Left ventricle myocardium inferior (tissue), 1 donor: ENCODE results near the gene TRDMT1. TPM values are rescaled to one million over a fixed set of nuclear protein-coding genes. Genes with fewer than 3 reads are reported as not detected.

Source experiments
- DNase-seq: peaks from one replicate; pipeline ENCODE4 v3.0.0-alpha.2; 2020
- H3K27ac ChIP-seq: fragments of 200-600 bp; replicated peaks from 2 replicates; pipeline ENCODE4 v1.8.0; 2021
- H3K27me3 ChIP-seq: fragments of 200-600 bp; 2 replicates; pipeline ENCODE4 v1.8.0; 2021; ENCODE audit warnings: low read depth
- H3K36me3 ChIP-seq: fragments of 200-600 bp; 2 replicates; pipeline ENCODE4 v1.8.0; 2021
- H3K4me1 ChIP-seq: fragments of 200-600 bp; 2 replicates; pipeline ENCODE4 v1.8.0; 2021
- H3K4me3 ChIP-seq: fragments of 200-600 bp; 2 replicates; pipeline ENCODE4 v1.8.0; 2021; ENCODE audit warnings: mild to moderate bottlenecking, moderate library complexity
- H3K9me3 ChIP-seq: fragments of 200-600 bp; replicated peaks from 2 replicates; pipeline ENCODE4 v1.8.0; 2021
- CTCF ChIP-seq: fragments of 200-600 bp; IDR thresholded peaks from 2 replicates; pipeline ENCODE4 v1.8.0; 2021; ENCODE audit warnings: antibody characterized with exemption, mild to moderate bottlenecking, borderline replicate concordance
- intact Hi-C: fragments of 100-400 bp; cut with micrococcal nuclease; formaldehyde crosslinking; loops from one replicate; pipeline ENCODE4 v1.11.0; 2022
- total RNA-seq: library from RNA; stranded (reverse); fragmentation: NEBNext Ultra II Directional; extraction: Animal tissue kit (Norgen Biotek cat#: 25700); gene quantifications from one replicate; pipeline ENCODE4 v1.2.1, GENCODE V29; 2021
- donor health status: DM: no; HTN: yes; CAD: no; lungs with severe emphysema.

The TRDMT1 gene
- total RNA-seq, 1 donor from 2014 or later: 4.0 TPM

DNA sequence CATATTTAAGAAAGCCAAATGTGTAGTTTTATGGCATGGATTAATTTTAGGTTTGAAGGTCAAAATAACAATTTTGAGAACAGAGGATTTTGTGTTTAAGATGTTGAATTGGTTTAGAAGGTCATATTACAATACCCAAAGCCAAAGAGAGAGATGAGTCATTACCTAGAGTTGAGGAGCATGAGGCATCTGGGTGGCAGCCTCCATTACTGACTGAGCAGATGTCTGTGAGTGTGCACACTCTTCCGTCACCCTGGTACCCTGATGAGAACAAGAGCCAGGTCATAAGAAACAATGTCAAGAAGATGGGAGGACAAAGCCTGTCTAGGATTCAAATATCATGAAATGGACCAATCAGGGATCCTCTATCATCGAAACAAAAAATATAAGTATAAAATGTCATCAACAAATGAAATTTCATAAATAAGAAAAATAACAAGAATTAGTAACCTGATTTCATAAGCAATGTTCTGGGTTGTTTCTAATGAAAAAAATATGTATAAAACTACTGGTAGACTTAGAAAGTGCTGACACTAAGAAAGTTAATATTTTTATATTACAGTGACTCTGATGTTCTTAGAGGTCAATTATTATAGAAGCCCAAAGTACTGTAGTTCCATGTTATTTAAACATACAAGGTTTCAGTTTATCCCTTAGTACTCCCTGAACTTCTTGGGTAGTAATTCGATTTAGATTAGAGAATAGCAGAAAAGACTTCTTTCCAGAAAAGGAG lies 91.8 kb downstream of the TRDMT1 start:
- no peaks in the 10 kb centered on the region for H3K9me3 ChIP-seq
- intact Hi-C loops: no loop called here
- H3K36me3 ChIP-seq: no peaks in the 10 kb centered on the region
- H3K27ac ChIP-seq: no peak overlapping the region
- TF ChIP-seq CTCF: no peak
- no peak for DNase-seq
- no peak overlapping the region for H3K4me3 ChIP-seq
- no peaks in the 10 kb centered on the region for H3K27me3 ChIP-seq
- H3K4me1 ChIP-seq: no peaks in the 10 kb centered on the region

- H3K36me3 ChIP-seq: no peaks in the 10 kb centered on the region
- H3K27ac ChIP-seq: no peak overlapping the region
- H3K4me3 ChIP-seq: no peak overlapping the region
- H3K27me3 ChIP-seq: no peaks in the 10 kb centered on the region
- no peak for TF ChIP-seq CTCF
- no peaks in the 10 kb centered on the region for H3K4me1 ChIP-seq
- no peak for DNase-seq
- intact Hi-C loops: no loop called here
- no peaks in the 10 kb centered on the region for H3K9me3 ChIP-seq
These were observed 92.4 kb downstream of the TRDMT1 start for GRCh38 chr10:17109046-17109445.

DNA sequence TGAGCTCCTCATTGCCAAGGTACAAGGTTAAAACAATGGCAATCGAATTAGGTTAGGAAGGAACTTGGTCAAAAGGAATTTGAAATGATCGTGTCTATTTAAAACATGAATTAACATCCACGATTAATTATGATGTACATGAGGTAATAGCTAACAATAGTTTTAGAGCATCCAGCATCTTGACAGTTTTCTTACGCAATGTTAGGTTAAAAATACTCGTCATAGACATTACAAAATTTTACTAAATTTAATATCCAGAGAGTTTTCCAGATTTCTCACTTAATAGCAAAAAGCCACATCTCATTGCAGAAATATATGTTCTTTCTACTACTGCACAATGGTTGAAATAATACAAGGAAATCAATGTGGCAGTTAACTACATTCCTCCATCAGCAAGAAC lies 94.5 kb downstream of the TRDMT1 start:
- H3K36me3 ChIP-seq: no peaks in the 10 kb centered on the region
- intact Hi-C loops: no loop called here
- DNase-seq: no peak
- no peak overlapping the region for H3K27ac ChIP-seq
- H3K9me3 ChIP-seq: no peaks in the 10 kb centered on the region
- H3K4me3 ChIP-seq: no peak overlapping the region
- no peak for TF ChIP-seq CTCF
- peaks cover 2% of the 10 kb centered on the region for H3K4me1 ChIP-seq
- H3K27me3 ChIP-seq: no peaks in the 10 kb centered on the region

GRCh38 chr10:17101910-17102266 lies 99.6 kb downstream of the TRDMT1 start:
- peak overlapping the region; percentile 58 for H3K27ac ChIP-seq
- no peaks in the 10 kb centered on the region for H3K27me3 ChIP-seq
- no peak overlapping the region for H3K4me3 ChIP-seq
- TF ChIP-seq CTCF: no peak
- no peak for DNase-seq
- no peaks in the 10 kb centered on the region for H3K36me3 ChIP-seq
- intact Hi-C loops: no loop called here
- peaks cover 8% of the 10 kb centered on the region for H3K4me1 ChIP-seq
- peaks cover 7% of the 10 kb centered on the region for H3K9me3 ChIP-seq

- Histone ChIP-seq H3K4me1 (peaks cover 8% of the 10 kb centered on the region), H3K36me3 (no peaks in the 10 kb centered on the region), H3K27me3 (no peaks in the 10 kb centered on the region), H3K9me3 (peaks cover 12% of the 10 kb centered on the region), H3K4me3 (no peak overlapping the region), H3K27ac (peak overlapping the region; percentile 58)
- DNase-seq: no peak
- TF ChIP-seq CTCF: no peak
- intact Hi-C loops: no loop called here
These were observed 100.1 kb downstream of the TRDMT1 start for GRCh38 chr10:17101257-17101909.
